ENCODE results near the gene PAX5.

PAX5 gene

DNA sequence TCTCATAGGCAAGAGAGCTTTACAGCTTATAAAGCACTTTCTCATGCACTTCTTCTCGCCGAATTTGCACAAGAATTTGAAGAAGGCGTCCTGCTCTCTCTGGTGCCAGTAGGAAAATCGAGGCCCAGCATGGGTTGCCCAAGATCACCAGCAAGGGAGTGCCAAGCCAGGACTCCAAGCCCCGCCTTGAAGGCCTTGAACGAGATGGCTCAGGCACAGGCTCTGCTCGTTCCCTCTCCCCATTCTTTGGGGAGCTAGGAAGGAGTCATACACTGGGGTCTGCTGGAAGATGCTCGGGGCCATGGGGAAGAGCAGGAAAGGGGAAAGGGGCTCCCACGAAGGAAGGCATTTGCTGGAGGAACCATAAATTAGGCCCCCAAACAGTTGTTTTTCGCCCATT is 46.7 kb downstream of the PAX5 start:
- no peak for DNase-seq (ENCODE audit: low spot score)

- DNase-seq (ENCODE audit: low spot score) = no peak
These were observed 47.3 kb downstream of the PAX5 start for GRCh38 chr9:36986468-36987408.

DNA sequence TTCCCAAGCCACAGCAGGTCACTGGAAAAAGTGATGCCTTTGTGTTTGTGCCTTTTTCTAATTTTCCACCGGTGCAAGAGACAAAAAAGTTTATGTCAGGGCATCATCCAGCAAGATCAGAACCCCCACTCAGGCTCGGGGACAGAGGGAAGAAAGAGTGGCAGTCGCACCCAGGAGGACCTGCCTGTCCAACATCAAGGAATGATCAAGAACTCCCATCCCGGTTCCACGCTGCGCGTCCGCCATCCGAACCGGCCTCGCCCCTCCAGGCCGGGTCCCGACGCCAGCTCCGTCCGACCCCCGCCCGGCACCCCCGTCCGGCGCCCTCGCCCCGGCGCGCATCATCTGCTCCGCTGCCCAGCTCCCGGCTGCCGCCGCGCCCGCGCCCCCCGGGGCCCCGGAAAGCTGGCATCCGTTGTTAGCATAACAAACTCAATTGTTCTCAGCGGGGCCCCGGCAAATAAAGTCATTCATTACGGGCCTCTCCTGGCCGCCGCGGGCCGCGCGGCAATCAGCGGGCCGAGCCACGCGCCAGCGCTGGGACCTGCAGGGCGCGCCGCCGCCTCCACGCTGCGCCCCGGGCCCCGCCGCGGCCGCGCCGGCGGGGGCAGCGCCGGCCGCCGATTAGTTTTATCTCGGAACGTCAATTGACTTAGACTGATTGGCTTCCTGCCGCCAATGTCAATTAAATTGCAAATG is 48.1 kb downstream of the PAX5 start:
- peak; percentile 85 for DNase-seq (ENCODE audit: low spot score)

GRCh38 chr9:36985061-36985768 is 48.9 kb downstream of the PAX5 start:
- no peak for DNase-seq (ENCODE audit: low spot score)

DNA sequence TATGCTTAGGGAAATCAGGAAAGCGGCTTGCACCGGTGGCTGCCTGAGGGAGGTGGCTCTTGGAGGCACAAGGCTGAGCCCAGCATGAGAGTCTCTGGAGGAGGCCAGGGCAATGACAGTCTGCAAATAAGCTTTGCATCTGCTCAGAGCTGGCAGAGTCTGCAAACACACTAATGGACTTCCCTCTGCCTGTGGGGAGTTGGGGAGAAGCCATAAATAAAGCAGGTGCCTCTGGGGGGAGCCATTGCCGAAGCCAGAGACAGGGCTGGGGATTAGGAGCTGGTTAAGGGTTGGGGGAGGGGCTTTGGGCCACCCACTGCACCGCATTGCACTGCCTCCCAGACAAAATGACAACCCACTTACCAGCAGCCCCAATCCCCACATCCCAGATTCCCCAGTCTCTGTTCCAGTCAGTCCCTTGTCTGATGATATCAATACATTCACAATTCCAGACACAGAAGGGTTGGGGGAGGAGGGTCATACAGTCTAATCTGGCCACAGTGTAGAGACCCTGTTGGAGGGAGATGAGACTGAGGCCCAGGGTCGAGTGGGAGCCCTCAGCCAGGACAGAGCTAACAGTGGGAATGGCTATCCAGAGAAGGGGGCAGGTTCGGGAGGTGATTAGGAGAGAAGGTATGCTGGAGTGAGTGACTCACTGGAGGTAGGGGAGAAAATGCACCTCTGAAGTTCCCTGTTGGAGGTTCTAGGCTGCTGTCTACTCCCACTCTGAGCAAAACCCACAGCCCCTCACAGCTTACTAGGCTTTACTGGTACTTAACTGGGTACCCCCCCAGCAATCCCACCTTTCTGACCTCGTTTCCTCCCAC is 53.7 kb downstream of the PAX5 start:
- DNase-seq (ENCODE audit: low spot score) = peak; percentile 86

DNA sequence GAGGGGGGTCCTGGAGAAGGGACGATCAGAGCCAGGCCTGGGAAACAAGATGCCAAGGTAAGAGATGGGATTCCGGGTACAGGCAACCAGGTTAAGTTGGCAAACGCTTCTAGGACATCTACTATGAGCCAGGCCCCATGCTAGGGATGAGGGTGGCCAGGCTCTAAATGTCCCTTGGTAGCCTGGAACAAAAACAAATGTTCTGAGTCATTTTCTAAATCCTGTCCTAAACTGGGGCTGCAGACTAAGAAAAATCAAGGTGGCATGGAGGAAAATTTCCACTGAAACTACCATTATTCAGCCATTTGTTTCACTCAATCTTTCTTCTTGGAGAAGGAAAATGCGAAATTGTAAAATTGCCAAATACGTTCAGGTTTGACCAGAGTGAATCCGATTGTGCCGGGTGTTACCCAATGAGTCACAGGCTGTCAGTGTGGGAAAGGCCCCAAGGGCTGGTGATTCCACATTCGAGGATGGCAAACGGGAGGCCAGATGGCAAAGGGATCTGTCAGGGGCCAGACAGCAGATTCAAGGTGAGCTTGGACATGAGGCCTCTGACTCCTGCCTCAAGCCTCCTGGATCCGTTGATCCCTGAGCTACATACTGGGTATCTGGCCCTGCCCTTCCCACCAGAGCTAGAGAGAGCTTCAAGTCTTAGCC is 57.6 kb downstream of the PAX5 start:
- DNase-seq (ENCODE audit: low spot score) = no peak

DNA sequence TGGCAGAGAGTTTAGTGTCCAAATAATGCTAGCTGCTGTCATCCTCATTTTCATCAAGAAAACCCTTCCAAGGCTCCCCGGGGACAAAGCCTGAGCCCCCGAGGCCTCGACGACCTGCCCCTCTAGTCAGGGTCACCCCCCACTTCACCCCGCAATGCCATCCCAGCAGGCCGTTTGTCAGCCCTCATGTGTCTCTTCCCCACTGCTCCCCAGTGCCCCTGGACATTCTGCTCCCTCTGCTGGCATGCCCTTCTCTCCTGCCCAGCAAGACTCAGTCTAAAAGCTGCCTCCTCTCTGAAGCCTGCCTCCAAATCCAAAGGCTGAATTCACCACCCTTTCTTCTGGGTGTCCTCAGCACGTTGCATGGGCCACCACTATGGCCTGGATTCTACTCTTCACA is 59.3 kb downstream of the PAX5 start:
- DNase-seq (ENCODE audit: low spot score) = no peak

DNA sequence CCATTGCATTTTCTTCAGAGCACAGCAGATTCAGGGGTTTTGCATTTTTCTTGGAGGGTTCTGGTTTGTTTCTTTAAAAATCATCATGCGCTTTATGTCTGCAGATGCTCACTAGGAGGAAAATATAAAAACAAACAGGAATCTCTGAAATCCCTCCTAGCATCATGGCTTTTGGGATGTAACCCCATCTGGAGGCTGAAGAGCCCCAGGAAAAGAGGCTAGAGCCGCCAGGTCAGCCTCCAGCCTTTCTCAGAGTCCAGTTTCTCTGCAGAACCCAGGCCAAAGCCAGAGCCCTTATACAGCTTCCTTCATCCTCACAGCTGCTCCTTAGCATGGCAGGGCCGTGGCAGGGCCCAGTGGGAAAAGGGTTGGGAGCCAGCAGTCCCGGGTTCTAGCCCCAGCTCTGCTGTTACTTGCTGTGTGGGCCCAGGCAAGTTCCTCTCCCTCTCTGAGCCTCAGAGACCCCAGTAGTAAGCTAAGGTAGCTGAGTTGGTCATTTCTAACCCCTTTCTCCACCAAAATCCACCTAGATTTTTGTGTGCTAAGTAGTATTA is 62.1 kb downstream of the PAX5 start:
- DNase-seq (ENCODE audit: low spot score) = no peak

DNA sequence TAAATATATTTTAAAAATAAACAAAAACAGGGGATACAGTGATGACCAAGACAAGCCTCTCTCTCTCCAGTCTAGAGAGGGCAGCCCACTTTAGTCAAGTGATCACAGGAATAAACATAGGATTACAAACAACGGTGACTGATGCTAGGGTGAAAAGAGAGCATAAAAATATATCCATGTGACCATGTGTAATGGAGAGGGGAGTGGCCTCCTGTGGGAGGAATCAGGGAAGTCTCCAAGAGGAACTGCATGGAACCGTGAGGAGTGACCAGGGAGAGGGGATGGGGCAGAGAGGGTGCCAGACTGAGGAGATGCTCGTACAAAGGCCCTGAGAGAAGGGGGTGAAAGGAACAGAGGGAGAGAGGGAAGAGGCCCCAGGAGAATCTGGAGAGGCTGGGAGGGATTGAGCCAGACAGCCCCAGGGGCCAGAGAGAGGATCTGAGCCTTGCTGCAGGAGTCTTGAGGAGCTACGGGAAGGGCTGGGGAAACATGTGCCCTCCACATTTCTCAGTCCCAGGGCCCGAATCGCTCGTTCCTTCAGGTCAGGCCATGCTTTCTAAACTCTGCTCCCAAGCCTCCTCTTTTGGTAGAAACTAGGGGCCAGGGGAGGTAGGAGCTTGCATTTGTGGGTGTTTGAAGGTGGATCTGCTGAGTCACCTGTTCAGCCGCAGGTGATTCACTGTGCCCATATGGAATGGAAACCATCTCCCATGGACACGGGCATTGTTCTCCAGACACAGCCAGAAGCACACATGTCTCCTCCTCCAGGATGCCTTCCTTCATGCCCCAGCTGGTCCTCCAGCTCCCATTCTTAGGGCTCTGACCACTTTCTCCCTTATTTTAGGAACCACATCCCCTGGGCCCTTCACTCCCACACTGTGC is 63.8 kb downstream of the PAX5 start:
- no peak for DNase-seq (ENCODE audit: low spot score)

- peak; percentile 60 for DNase-seq (ENCODE audit: low spot score)
These were observed 64.8 kb downstream of the PAX5 start for GRCh38 chr9:36969216-36969771.

DNA sequence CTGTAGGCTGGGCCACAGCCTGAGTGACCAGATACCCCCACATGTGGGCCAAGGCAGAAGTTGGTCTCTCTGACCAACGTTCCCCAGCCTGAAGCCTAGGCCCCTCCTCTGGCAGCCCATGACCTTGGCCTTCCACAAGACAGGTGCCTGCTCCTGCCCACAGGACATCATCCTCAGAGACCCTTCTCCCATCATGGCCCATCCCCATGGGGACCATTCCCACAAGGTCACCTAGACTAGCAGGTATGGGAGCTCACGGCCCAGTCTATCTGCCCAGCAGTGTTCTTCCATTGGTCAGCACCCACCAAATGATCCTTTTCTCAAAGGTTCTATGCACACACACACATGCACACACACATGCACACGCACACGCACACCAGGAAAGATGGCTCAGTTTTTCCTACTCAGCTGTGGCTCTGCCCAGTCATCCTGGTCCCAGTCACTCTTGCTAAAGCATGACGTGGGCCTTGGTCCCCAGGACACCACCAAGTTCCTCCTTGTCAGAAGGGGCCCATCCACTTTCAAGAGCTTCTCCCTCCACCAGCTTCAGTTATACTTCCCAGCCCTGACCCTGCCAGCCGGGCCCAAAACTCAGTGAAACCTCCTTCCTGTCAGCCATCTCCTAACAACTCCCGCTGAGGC is 65.4 kb downstream of the PAX5 start:
- no peak for DNase-seq (ENCODE audit: low spot score)

DNA sequence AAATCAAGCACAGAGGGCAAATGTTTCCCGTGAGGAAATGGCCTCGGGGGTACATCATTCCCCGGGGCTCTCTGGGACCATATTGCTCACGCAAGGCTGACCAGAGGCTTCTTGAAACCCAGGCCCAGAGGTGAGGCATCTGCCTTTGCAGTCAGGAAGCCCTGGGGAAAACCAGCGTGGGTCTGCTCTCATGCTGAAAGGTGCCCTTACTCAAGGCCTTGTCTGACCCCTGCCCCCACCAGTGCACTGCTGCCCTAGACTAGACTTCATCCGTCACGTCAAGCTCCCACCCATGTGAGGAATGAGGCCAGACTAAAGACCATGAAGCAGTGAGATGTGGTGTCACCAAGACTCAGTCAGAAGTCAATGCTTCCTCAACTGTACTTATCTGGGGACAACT is 66.1 kb downstream of the PAX5 start:
- no peak for DNase-seq (ENCODE audit: low spot score)

- DNase-seq (ENCODE audit: low spot score) = no peak
These were observed 67.5 kb downstream of the PAX5 start for GRCh38 chr9:36966371-36967097.

DNA sequence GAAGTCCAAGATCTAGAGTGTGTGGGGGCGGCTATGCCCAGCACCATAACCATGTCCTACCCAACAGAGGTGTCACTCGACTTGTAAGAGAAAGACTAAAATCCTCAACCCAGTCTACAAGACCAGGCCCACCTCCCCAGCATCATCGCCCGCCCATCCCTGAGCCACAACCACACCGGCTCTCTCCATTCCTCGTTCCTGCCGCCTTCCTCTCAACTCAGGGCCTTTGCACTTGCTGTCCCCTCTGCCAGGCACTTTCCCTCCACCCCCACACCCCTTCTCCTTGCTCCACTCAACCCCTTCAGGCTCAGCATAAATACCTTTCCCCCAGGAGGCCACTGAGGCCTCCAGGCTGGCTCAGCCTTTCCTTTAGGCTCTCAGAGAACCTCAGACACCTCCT is 69.3 kb downstream of the PAX5 start:
- no peak for DNase-seq (ENCODE audit: low spot score)

DNA sequence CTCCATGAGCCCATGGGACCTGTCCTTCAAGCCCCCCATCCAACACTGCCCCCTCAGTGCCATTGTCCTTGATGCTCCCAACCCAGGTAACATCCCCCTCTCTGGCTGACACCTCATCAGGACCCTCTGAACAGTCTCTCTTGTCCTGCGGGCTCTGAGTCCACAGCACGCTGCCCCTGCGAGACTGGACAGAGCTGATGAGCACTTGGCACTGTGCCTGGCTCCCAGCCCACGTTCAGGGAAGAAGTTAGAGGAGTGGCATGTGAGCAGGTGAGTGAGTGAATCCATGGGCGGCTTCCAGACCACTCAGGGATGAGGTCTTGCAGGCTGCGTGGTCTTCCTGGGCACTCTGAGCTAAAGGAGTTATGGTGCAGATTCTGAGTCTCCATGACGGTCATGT is 70.7 kb downstream of the PAX5 start:
- DNase-seq (ENCODE audit: low spot score) = no peak

- DNase-seq (ENCODE audit: low spot score) = no peak
These were observed 71.4 kb downstream of the PAX5 start for GRCh38 chr9:36962691-36963090.

- no peak for DNase-seq (ENCODE audit: low spot score)
These were observed 72.3 kb downstream of the PAX5 start for GRCh38 chr9:36961561-36962325.

DNA sequence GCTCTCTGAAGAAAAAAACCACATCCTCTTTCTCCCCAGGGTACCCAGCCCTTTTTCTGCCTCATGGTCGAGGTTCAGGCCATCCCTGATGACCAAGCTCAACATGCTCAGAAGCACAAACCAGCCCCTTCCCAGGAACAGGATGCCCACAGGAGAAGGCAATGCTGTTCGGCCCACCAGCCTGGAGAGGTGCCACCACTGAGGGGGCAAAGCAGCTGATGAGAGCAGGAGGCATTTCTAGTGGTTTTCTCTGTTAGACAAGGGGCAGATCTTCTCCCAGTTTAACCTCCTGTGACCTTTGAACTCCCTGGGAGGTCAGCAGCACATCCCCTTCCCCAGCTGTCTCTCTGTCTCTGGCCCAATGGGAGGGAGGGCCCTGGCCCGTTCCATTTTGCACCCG is 73.0 kb downstream of the PAX5 start:
- no peak for DNase-seq (ENCODE audit: low spot score)
